ENCODE results near the gene ANKRD16. TPM values are rescaled to one million over a fixed set of nuclear protein-coding genes. Genes with fewer than 3 reads are reported as not detected.
"Not testable (repeated sequence)": the region's sequence is repeated elsewhere in the genome, so short reads cannot be mapped to it uniquely, and the experiment has no call there.

ANKRD16 gene
- total RNA-seq, 4 donors from 2014 or later: 6.6 to 10.8 (median 9.7) TPM

GRCh38 chr10:5869156-5869555 lies 20.5 kb downstream of the ANKRD16 start:
- Histone ChIP-seq H3K9me3 (no peaks in the 10 kb centered on the region), H3K4me3 (no peak overlapping the region), H3K27ac (no peak overlapping the region), H3K4me1 (peaks cover 3% of the 10 kb centered on the region), H3K27me3 (no peaks in the 10 kb centered on the region), H3K36me3 (no peaks in the 10 kb centered on the region)
- TF ChIP-seq, protein P1, sequence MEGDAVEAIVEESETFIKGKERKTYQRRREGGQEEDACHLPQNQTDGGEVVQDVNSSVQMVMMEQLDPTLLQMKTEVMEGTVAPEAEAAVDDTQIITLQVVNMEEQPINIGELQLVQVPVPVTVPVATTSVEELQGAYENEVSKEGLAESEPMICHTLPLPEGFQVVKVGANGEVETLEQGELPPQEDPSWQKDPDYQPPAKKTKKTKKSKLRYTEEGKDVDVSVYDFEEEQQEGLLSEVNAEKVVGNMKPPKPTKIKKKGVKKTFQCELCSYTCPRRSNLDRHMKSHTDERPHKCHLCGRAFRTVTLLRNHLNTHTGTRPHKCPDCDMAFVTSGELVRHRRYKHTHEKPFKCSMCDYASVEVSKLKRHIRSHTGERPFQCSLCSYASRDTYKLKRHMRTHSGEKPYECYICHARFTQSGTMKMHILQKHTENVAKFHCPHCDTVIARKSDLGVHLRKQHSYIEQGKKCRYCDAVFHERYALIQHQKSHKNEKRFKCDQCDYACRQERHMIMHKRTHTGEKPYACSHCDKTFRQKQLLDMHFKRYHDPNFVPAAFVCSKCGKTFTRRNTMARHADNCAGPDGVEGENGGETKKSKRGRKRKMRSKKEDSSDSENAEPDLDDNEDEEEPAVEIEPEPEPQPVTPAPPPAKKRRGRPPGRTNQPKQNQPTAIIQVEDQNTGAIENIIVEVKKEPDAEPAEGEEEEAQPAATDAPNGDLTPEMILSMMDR (IDR thresholded peaks at IDR 0.05): no peak
- TF ChIP-seq EP300 (IDR thresholded peaks at IDR 0.05) (no peak), POLR2A (IDR thresholded peaks at IDR 0.05) (no peak), POLR2AphosphoS5 (IDR thresholded peaks at IDR 0.05) (no peak)
- no peak for DNase-seq (ENCODE audit: low spot score in 2 of 2)
- WGBS: 89% methylated on average over 3 of the region's 3 CpGs

- DNase-seq (ENCODE audit: low spot score in 2 of 2); H3K4me1 ChIP-seq; H3K4me3 ChIP-seq; H3K9me3 ChIP-seq; H3K36me3 ChIP-seq; H3K27me3 ChIP-seq; H3K27ac ChIP-seq: not testable (repeated sequence)
- 91% methylated on average over 8 of the region's 8 CpGs for WGBS
Measured at GRCh38 chr10:5868383-5868782, 21.3 kb downstream of the ANKRD16 start.

GRCh38 chr10:5867091-5867615 lies 22.5 kb downstream of the ANKRD16 start:
- not testable (repeated sequence) for H3K9me3 ChIP-seq; H3K27ac ChIP-seq; H3K4me3 ChIP-seq; DNase-seq (ENCODE audit: low spot score in 2 of 2); H3K36me3 ChIP-seq; H3K27me3 ChIP-seq; H3K4me1 ChIP-seq
- WGBS: 48% methylated on average over 4 of the region's 4 CpGs

DNA sequence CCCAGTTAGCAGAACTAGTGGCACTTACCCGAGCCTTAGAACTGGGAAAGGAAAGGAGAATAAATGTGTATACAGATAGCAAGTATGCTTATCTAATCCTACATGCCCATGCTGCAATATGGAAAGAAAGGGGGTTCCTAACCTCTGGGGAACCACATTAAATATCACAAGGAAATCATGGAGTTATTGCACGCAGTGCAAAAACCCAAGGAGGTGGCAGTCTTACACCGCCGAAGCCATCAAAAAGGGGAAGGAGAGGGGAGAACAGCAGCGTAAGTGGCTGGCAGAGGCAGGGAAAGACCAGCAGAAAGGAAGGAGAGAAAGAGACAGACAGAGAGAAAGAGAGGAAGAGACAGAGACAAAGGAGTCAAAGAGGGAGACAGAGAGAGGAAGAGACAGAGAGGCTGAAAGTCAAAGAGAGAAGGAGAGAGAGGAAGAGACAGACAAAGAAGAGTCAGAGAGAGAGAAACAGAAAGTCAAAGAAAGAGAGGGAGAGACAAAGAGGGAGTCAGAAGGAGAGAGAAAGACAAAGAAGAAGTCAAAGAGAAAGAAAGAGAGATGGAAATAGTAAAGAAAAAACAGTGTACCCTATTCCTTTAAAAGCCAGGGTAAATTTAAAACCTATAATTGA lies 23.1 kb downstream of the ANKRD16 start:
- 77% methylated on average over 5 of the region's 5 CpGs for WGBS
- not testable (repeated sequence) for DNase-seq (ENCODE audit: low spot score in 2 of 2); H3K4me3 ChIP-seq; H3K9me3 ChIP-seq; H3K27me3 ChIP-seq; H3K27ac ChIP-seq; H3K4me1 ChIP-seq; H3K36me3 ChIP-seq

GRCh38 chr10:5862981-5863685 lies 26.6 kb downstream of the ANKRD16 start:
- WGBS: 93% methylated on average over 9 of the region's 9 CpGs
- not testable (repeated sequence) for H3K36me3 ChIP-seq; H3K4me3 ChIP-seq; H3K4me1 ChIP-seq; H3K9me3 ChIP-seq; DNase-seq (ENCODE audit: low spot score in 2 of 2); H3K27ac ChIP-seq; H3K27me3 ChIP-seq

DNA sequence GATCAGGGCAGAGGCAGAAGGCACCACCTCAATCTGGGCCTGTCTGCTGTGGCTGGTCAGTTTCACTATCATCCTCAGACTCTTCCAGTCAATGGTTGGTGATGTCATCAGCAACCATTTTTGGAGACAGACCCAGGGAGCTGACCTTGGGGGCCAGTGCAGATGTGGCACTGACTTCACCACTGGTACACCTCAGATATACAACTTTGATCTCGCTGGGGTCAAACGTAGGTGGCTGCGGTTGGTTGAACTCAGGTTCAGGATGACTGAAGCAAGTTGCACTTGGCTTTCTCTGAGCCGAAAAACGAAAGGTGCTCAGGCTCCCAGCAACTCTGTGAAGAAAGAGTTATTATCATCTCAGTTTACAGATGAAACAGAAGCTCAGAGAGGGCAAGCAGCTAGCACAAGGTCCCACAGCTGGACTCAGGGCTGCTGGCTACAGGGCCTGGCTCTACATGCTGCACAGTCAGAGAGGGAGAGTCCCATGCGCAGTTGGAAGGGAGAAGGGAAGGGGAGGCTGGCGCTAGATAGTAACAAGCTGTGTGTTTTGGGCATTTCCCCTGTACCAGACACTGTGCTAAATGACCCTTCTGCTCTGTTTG lies 27.2 kb downstream of the ANKRD16 start:
- Histone ChIP-seq H3K27ac (no peak overlapping the region), H3K36me3 (no peaks in the 10 kb centered on the region), H3K4me1 (no peaks in the 10 kb centered on the region), H3K4me3 (no peak overlapping the region), H3K9me3 (no peaks in the 10 kb centered on the region), H3K27me3 (no peaks in the 10 kb centered on the region)
- WGBS: 95% methylated on average over 7 of the region's 7 CpGs
- TF ChIP-seq POLR2AphosphoS5 (IDR thresholded peaks at IDR 0.05): no peak
- no peak for TF ChIP-seq POLR2A (IDR thresholded peaks at IDR 0.05)
- no peak for TF ChIP-seq EP300 (IDR thresholded peaks at IDR 0.05)
- TF ChIP-seq, protein P1 (IDR thresholded peaks at IDR 0.05): no peak
- no peak for DNase-seq (ENCODE audit: low spot score in 2 of 2)

DNA sequence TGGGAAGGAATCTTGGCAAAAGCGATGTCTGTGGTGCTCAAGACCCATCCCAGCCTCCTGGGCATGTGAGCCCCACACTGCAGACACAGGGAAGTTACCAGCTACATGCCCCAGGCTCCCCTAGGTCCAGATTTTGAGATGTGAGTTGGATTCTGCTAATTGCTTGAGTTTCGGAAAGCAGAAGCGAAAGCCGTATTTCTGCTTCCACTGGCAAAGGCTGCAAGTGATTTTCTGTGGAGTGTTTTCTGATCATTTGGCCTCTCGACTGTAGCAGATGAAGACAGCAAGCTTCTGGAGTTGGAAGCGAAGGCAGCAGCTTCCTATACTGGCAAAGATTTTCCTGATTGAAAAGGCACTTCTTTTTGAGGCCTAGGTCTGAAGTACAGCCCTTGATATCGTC lies 29.6 kb downstream of the ANKRD16 start:
- WGBS: 81% methylated on average over 7 of the region's 7 CpGs
- no peak overlapping the region for H3K27ac ChIP-seq
- no peaks in the 10 kb centered on the region for H3K9me3 ChIP-seq
- DNase-seq (ENCODE audit: low spot score in 2 of 2): no peak
- H3K27me3 ChIP-seq: no peaks in the 10 kb centered on the region
- no peaks in the 10 kb centered on the region for H3K4me1 ChIP-seq
- no peaks in the 10 kb centered on the region for H3K36me3 ChIP-seq
- TF ChIP-seq EP300 (IDR thresholded peaks at IDR 0.05) (no peak), POLR2AphosphoS5 (IDR thresholded peaks at IDR 0.05) (no peak), POLR2A (IDR thresholded peaks at IDR 0.05) (no peak)
- TF ChIP-seq, protein P1 (IDR thresholded peaks at IDR 0.05): no peak
- no peak overlapping the region for H3K4me3 ChIP-seq
